ENCODE data around the gene CH25H.

DNA sequence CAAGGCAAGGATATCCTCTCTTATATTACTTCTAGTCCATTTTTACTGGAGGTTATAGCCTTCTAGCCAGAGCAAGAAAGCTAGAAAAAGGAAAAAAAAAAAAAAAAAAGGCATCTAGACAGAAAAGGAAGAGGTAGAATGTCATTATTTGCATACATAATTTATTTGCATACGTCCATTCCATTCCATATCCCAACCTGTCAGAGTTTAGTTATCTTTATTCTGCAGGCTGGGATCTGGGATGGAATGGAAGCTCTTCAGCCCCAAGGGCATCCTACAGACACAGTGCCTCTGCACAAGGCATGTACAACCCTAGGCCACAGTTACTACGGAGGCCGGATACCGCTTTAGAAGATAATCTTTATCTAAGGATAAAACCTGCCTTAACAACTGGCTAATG is 9.6 kb downstream of the CH25H start:
- TF ChIP-seq, protein P1, sequence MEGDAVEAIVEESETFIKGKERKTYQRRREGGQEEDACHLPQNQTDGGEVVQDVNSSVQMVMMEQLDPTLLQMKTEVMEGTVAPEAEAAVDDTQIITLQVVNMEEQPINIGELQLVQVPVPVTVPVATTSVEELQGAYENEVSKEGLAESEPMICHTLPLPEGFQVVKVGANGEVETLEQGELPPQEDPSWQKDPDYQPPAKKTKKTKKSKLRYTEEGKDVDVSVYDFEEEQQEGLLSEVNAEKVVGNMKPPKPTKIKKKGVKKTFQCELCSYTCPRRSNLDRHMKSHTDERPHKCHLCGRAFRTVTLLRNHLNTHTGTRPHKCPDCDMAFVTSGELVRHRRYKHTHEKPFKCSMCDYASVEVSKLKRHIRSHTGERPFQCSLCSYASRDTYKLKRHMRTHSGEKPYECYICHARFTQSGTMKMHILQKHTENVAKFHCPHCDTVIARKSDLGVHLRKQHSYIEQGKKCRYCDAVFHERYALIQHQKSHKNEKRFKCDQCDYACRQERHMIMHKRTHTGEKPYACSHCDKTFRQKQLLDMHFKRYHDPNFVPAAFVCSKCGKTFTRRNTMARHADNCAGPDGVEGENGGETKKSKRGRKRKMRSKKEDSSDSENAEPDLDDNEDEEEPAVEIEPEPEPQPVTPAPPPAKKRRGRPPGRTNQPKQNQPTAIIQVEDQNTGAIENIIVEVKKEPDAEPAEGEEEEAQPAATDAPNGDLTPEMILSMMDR (IDR thresholded peaks at IDR 0.05) = no peak
- TF ChIP-seq POLR2A (IDR thresholded peaks at IDR 0.05) (no peak), EP300 (IDR thresholded peaks at IDR 0.05; ENCODE audit: low read depth) (no peak), POLR2AphosphoS5 (IDR thresholded peaks at IDR 0.05) (no peak)
